ENCODE data around the gene VEZT. TPM values are rescaled to one million over a fixed set of nuclear protein-coding genes. Genes with fewer than 3 reads are reported as not detected.

VEZT gene
- total and polyA plus RNA-seq, 2 donors (not counting 1 experiment from before 2014, with no cell fraction given), result 76.6 to 123 TPM

- peaks cover 1% of the 10 kb centered on the region for H4K20me1 ChIP-seq (ENCODE audit: control insufficient read depth, extremely low read depth, insufficient read depth, low read length)
- no peaks in the 10 kb centered on the region for H3K79me2 ChIP-seq (ENCODE audit: control insufficient read depth, insufficient read depth, low read length)
- no peak overlapping the region for H3K4me2 ChIP-seq (ENCODE audit: extremely low read depth, insufficient read depth, low read length)
- TF ChIP-seq, protein P1, sequence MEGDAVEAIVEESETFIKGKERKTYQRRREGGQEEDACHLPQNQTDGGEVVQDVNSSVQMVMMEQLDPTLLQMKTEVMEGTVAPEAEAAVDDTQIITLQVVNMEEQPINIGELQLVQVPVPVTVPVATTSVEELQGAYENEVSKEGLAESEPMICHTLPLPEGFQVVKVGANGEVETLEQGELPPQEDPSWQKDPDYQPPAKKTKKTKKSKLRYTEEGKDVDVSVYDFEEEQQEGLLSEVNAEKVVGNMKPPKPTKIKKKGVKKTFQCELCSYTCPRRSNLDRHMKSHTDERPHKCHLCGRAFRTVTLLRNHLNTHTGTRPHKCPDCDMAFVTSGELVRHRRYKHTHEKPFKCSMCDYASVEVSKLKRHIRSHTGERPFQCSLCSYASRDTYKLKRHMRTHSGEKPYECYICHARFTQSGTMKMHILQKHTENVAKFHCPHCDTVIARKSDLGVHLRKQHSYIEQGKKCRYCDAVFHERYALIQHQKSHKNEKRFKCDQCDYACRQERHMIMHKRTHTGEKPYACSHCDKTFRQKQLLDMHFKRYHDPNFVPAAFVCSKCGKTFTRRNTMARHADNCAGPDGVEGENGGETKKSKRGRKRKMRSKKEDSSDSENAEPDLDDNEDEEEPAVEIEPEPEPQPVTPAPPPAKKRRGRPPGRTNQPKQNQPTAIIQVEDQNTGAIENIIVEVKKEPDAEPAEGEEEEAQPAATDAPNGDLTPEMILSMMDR (conservative IDR thresholded peaks at IDR 0.05 in 1 of 2, IDR thresholded peaks at IDR 0.05 in 1 of 2; ENCODE audit: low read depth in 1 of 2, low read length in 2 of 2), result no peak
- no peak overlapping the region for H2AFZ ChIP-seq (ENCODE audit: low read length)
- DNase-seq (ENCODE audit: low read depth in 2 of 2), result no peak
- peaks cover 2% of the 10 kb centered on the region for H3K4me1 ChIP-seq (ENCODE audit: control insufficient read depth, extremely low read depth, insufficient read depth, low read length)
- H3K27ac ChIP-seq (ENCODE audit: insufficient read depth, low read length), result no peak overlapping the region
- no peaks in the 10 kb centered on the region for H3K36me3 ChIP-seq (ENCODE audit: control insufficient read depth, insufficient read depth, low read length)
- H3K9ac ChIP-seq (ENCODE audit: insufficient read depth, low read length), result no peak overlapping the region
- H3K9me3 ChIP-seq (ENCODE audit: control insufficient read depth, insufficient read depth, low read depth, low read length), result no peaks in the 10 kb centered on the region
- H3K27me3 ChIP-seq (ENCODE audit: control insufficient read depth, insufficient read depth, low read length), result no peaks in the 10 kb centered on the region
- no peak overlapping the region for H3K4me3 ChIP-seq (replicated peaks in 1 of 4; ENCODE audit: control extremely low read depth in 1 of 4, insufficient read depth in 1 of 4, low read depth in 3 of 4, low read length in 4 of 4)
These were observed 43.5 kb downstream of the VEZT start for GRCh38 chr12:95261109-95261508.

DNA sequence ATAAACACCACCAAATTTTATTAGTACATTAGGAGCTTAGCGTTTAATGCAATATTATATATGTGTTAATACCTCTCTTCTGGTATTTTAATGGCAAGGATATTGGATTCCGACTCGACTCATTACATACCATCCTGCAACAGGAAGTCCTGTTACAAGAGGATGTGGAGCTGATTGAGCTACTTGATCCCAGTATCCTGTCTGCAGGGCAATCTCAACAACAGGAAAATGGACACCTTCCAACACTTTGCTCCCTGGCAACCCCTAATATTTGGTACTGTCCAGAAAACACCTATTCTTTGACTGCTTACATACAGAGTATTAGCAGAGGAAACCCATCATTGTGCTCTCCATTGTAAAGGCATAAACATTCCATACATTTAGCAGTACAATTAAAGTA is 45.2 kb downstream of the VEZT start:
- H4K20me1 ChIP-seq (ENCODE audit: control insufficient read depth, extremely low read depth, insufficient read depth, low read length), result peaks cover 1% of the 10 kb centered on the region
- H3K36me3 ChIP-seq (ENCODE audit: control insufficient read depth, insufficient read depth, low read length), result no peaks in the 10 kb centered on the region
- H3K9ac ChIP-seq (ENCODE audit: insufficient read depth, low read length), result no peak overlapping the region
- H3K4me2 ChIP-seq (ENCODE audit: extremely low read depth, insufficient read depth, low read length), result no peak overlapping the region
- no peak for TF ChIP-seq EZH2 (IDR thresholded peaks at IDR 0.05; ENCODE audit: low read length, missing control alignments)
- TF ChIP-seq, protein P1 (conservative IDR thresholded peaks at IDR 0.05 in 1 of 2, IDR thresholded peaks at IDR 0.05 in 1 of 2; ENCODE audit: low read depth in 1 of 2, low read length in 2 of 2), result no peak
- no peaks in the 10 kb centered on the region for H3K79me2 ChIP-seq (ENCODE audit: control insufficient read depth, insufficient read depth, low read length)
- DNase-seq (ENCODE audit: low read depth in 2 of 2), result no peak
- no peaks in the 10 kb centered on the region for H3K27me3 ChIP-seq (ENCODE audit: control insufficient read depth, insufficient read depth, low read length)
- no peaks in the 10 kb centered on the region for H3K9me3 ChIP-seq (ENCODE audit: control insufficient read depth, insufficient read depth, low read depth, low read length)
- H3K27ac ChIP-seq (ENCODE audit: insufficient read depth, low read length), result no peak overlapping the region
- H3K4me1 ChIP-seq (ENCODE audit: control insufficient read depth, extremely low read depth, insufficient read depth, low read length), result peaks cover 2% of the 10 kb centered on the region
- no peak overlapping the region for H3K4me3 ChIP-seq (replicated peaks in 1 of 4; ENCODE audit: control extremely low read depth in 1 of 4, insufficient read depth in 1 of 4, low read depth in 3 of 4, low read length in 4 of 4)
- no peak overlapping the region for H2AFZ ChIP-seq (ENCODE audit: low read length)

GRCh38 chr12:95265765-95266164 is 48.2 kb downstream of the VEZT start:
- Histone ChIP-seq H3K9me3 (ENCODE audit: control insufficient read depth, insufficient read depth, low read depth, low read length) (no peaks in the 10 kb centered on the region), H3K27ac (ENCODE audit: insufficient read depth, low read length) (no peak overlapping the region), H3K27me3 (ENCODE audit: control insufficient read depth, insufficient read depth, low read length) (no peaks in the 10 kb centered on the region), H3K4me1 (ENCODE audit: control insufficient read depth, extremely low read depth, insufficient read depth, low read length) (no peaks in the 10 kb centered on the region), H3K9ac (ENCODE audit: insufficient read depth, low read length) (no peak overlapping the region), H3K36me3 (ENCODE audit: control insufficient read depth, insufficient read depth, low read length) (no peaks in the 10 kb centered on the region), H3K79me2 (ENCODE audit: control insufficient read depth, insufficient read depth, low read length) (no peaks in the 10 kb centered on the region), H3K4me3 (replicated peaks in 1 of 4; ENCODE audit: control extremely low read depth in 1 of 4, insufficient read depth in 1 of 4, low read depth in 3 of 4, low read length in 4 of 4) (no peak overlapping the region), H3K4me2 (ENCODE audit: extremely low read depth, insufficient read depth, low read length) (no peak overlapping the region), H2AFZ (ENCODE audit: low read length) (no peak overlapping the region), H4K20me1 (ENCODE audit: control insufficient read depth, extremely low read depth, insufficient read depth, low read length) (no peaks in the 10 kb centered on the region)
- DNase-seq (ENCODE audit: low read depth in 2 of 2), result no peak
- TF ChIP-seq, protein P1 (conservative IDR thresholded peaks at IDR 0.05 in 1 of 2, IDR thresholded peaks at IDR 0.05 in 1 of 2; ENCODE audit: low read depth in 1 of 2, low read length in 2 of 2), result no peak
- TF ChIP-seq EZH2 (IDR thresholded peaks at IDR 0.05; ENCODE audit: low read length, missing control alignments), result no peak
